CMK (cell line): ENCODE measurements around the gene PTPRQ.

Experiments used
- DNase-seq: peaks from one replicate; pipeline ENCODE4 v3.0.0-alpha.2; 2010; ENCODE audit warnings: low read depth

The PTPRQ gene

DNA sequence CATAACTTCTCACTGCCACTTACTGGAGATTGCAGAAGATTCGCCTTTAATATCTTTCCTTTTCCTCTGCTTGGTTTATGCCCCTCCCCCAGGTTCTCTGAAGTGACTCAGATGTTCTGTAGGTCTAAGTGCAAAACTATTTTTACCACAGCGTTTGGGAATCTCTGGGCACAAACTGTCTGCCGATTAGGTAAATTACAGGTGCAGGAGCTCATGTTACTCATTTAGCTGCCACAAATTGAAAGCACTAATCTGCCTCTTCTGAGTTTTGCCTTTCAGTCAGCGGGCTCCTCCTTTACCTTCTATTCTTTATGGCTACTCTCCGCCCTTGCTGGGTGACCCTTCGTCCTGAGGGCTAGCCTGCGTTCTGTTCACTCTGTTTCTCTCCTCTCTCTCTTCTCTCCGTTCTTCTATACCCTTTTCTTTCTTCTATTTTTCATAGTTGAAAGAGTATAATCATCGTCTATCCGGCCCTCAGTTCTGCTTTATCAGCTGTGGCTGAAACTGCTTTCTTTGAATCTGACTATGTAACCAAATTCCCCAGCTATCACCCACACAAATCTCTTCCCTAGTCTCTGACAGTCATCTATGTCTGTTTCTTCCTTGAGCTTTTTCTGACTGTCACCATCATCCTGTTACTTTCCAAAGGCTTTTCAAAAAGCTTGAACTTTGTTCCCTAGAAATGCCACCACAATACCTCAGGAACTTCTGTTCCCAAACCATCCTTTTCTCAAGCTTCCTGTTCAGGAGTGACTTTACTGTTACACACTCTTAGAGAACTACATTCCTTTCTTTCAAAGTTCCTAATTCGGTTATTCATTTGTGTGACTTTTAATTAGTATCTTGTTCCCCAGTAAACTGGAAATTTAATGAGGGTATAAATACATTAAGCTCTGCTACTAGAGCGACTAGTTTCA lies 259.1 kb downstream of the PTPRQ start:
- no peak for DNase-seq

DNA sequence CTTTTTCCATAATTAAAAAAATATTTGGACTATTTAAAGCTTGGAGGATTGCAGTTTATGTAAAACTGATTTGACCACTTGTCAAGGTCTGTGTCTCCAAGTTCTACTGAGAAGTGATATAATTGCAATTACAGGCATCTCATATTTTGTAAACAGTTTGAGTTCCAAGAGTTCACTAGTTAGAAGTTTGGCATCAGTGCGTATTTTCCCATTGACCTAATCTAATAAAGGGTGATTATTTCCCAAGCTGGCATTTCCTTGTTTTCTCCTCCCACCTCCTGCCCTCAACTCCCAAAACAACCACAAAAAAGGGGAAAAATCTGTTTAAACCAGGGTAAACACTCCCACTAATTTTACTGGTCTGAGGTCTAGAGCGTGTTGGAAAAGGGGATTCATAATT lies 260.4 kb downstream of the PTPRQ start:
- no peak for DNase-seq

DNA sequence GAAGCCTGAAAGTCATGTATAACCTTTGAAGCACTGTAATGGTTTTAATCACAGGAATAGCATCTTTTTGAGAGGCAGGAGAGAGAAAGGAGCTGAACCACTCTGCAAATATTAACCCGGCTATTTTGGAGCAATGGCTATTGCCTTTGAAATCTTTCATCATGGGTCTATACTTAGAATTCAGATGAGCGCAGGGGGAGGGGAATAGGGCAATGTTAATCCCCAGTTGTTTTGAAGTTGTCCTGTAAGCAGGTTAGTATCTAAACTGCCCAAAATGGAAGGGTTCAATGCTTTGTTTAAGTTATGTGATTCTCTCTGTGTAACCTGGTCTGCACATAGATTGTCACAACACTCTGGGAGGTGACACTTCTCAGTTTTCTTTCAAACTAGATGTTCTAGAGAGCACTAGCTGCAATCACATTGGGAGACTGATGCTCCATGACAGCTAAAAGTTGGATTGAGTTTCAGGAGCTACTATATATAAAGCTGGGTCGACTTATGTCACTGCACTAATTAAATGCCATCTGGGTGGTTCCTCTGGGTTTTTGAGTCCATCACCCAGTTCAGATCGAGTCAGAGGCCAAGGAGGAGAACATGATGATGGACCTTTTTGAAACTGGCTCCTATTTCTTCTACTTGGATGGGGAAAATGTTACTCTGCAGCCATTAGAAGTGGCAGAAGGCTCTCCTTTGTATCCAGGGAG lies 263.2 kb downstream of the PTPRQ start, which contains the start of gene MYF6:
Gene MYF6 (plus strand): TSS at position 509 of the 704 bp plus-strand sequence. CDS start 86 bp downstream, at position 595.
- no peak for DNase-seq

DNA sequence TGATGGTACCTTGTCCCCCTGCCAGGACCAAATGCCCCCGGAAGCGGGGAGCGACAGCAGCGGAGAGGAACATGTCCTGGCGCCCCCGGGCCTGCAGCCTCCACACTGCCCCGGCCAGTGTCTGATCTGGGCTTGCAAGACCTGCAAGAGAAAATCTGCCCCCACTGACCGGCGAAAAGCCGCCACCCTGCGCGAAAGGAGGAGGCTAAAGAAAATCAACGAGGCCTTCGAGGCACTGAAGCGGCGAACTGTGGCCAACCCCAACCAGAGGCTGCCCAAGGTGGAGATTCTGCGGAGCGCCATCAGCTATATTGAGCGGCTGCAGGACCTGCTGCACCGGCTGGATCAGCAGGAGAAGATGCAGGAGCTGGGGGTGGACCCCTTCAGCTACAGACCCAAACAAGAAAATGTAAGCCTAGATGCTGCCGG lies 263.8 kb downstream of the PTPRQ start:
- DNase-seq, result no peak

DNA sequence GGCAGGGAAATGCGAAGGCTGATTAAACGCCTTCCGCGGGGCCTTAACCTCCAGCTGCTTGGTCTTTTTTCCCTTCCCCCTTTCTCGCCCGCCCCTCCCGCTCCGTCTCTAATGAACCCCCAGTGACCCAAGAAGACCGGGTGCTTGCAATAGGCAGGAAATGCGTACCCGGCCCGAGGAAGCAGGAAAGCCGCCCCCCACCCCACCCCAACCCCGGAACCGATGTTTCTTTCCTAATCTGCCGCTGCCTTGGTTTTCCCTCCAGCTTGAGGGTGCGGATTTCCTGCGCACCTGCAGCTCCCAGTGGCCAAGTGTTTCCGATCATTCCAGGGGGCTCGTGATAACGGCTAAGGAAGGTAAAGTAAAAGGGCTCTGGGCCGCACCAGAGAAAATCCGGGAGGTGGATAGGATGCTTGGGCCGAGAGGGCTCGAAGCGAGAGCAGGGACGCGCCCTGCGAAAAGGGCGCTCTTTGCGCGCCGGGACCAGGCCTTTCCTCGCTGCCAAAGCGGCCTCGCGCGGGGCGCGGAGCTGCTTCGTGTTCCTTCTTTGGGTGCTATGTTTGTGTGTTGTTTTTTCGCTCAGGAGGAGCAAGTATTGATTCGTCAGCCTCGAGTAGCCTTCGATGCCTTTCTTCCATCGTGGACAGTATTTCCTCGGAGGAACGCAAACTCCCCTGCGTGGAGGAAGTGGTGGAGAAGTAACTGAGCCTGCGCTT lies 264.4 kb downstream of the PTPRQ start:
- DNase-seq, result no peak

DNA sequence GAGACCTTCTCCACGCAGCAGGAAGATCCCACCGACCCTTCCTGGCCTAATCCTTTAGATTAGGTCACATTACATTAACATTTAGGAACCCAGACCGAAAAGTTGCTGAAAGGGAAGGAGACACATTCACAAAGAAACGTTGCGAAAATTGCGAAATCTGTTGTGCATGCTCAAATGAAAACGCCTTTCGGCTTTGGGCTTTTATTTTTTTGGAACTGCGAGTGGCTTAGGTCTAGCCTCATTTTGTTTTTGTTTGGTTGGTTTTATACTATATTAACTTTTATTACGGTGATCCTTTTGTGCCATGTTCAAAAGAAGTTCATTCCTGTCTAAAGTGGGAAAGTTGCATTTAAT lies 264.9 kb downstream of the PTPRQ start:
- DNase-seq, result no peak

DNA sequence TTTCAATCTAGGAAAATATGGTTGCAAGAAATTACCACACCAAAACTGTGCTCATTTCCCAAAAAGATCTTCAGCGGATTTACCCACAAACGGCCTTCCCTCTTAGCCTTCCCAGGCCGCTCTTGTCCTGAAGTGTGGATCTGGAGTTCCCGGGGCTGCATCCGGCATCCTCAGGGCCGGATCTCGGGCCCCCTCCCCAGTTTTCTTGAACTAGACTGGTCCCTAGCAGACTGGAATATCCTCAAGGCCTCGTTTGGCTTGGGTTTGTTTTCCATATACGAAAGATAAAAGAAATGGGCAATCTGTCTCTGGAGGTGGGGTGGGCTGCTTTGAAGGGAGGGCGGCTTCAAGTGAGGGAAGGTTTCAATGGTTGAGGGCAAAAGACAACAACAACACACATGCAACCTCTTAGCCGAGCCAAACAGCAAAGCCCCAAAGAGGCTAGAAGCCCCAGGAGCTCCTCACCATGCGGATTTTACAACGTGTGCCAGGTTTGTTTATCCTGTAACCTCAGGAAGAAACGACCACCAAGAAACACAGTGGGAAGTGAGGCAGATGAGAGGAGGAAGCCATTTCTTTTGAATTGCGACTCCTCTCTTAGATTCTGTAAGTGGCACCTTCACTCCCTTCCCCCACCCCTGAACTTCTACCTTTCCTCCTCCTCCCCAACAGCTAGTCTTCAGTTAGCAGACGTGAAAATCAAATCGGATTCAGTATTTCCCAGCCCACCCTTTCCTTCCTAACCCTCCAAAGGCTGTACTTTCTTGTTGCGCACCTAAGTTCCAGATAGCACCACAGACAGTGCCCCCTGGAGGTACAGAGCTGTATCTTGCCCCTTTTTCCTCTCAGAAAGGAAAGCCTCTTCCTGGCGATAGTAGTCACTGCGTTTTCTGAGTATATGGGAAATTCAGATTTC lies 266.0 kb downstream of the PTPRQ start:
- DNase-seq, result no peak

DNA sequence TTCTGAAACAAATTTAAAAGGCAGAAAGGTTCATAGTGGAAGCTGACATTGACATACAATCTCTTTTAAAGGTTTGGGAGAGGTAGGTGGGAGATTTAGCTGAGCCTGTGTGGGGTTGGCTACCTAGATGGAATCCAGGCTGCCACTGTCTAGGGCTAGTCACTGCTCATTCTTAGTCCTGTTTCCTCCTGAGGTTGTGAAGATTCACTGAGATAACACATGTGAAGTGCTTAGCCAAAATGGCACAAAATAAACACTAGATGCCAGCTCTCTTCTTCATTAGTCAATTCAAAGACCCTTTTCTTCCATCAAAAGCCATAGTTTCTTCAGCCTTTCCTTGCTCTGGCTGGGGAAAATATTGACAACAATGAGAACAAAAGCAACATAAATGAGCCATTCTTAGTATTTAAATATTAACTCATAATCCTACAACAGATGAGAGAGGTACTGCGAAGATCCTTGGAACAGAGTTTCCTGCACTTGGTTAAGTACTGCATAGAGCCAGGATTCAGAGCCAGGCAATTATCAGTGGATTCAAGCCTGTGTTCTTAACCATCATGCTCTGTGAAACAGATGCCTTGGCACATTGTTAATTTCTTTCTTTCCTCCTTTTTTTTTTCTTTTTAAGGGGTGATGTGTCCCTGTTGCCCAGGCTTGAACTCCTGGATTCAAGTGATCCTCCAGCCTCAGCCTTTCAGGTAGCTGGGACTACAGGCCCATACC lies 266.9 kb downstream of the PTPRQ start:
- no peak for DNase-seq

DNA sequence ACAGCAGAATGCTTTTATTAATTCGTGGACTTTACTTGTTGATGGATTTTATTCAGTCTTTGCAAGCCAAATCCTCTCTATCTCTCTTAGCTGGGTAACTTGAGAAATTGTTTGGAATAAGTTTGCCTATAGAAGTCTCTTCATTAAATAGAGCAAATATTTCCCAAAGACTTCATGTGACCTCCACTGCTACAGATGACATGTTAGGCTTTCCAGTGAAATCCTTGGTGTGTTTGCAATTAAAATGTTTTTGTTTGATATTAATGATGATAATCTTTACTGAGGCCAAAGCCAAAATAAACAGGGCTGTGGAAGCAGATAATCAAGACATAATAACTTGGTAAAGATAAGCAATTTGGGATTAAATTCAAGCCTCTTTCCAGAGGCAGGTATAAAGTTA lies 267.8 kb downstream of the PTPRQ start:
- DNase-seq, result no peak

DNA sequence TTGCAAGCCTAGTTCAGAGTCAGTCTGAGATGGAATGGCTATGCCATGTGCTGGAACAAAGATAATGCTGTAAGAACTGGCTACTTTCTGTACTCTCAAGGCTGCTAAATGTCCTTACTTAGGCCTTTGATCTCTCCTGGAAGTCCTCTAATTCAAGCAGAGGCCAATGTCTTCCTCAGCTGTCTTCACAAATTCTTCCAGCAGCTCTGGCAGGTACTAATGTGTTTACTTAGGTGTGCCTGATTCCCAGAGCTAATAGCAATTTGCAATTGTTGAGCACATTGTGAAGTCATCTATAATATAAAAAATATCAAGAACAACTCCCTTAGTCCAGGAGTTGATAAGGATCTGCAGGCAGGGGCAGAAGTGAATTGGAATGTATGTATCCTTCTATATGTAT lies 268.8 kb downstream of the PTPRQ start:
- no peak for DNase-seq

DNA sequence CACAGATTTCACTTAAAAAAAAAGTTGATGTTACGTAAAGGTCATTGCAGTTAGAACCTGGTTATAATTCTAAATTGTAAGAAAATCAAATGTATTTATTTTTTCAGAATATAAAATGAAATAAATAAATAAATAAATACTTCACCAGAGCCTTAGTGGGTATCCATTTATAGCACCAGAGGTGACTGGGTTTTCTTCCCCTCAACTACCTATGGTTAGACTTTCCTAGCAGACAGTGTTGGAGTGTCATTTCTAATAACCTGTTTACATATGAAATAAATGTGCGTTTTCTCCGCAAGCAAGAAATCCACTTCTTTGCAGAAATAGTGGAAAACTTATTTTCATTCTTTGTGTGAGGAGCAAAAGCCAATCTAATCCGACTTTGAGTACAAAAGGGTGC lies 269.4 kb downstream of the PTPRQ start:
- no peak for DNase-seq

DNA sequence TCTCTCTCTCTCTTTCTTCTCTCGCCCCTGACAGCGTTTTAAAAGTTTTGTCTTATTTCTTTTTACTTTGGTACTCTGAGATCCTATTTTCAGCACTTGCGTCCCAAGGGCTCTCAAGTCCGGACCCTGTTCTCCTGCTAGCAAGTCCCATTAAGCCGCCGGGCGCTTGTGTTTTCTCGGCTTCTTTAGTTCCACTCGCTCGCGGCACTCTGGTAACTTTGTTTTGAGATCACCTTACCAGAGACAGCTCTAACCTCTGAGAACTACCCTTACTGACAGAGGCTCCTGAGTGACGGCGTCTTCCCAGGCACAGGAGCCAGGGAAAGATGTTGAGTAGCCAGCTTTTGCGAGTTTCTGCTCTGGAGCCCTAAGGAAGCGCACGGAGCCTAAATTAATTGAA lies 270.0 kb downstream of the PTPRQ start:
- DNase-seq, result no peak

DNA sequence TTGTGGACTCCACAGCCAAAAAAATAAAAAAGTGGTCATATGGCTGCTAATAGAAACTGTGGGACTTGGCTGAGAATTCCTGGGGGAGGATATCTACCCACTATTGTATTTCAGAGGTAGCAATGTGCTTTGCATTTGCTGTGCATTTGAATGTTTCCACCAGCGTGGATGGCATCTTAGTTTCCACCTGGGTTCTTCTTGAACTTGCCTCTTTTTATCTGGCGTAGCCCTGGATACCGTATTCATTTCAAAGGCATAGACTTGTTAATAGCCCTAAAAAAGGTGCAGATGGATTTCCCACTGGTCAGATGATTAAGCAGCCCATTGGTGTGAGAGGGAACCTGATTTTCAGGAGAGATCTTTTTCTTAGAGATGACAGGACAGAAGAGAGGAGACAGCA lies 270.8 kb downstream of the PTPRQ start:
- no peak for DNase-seq

DNA sequence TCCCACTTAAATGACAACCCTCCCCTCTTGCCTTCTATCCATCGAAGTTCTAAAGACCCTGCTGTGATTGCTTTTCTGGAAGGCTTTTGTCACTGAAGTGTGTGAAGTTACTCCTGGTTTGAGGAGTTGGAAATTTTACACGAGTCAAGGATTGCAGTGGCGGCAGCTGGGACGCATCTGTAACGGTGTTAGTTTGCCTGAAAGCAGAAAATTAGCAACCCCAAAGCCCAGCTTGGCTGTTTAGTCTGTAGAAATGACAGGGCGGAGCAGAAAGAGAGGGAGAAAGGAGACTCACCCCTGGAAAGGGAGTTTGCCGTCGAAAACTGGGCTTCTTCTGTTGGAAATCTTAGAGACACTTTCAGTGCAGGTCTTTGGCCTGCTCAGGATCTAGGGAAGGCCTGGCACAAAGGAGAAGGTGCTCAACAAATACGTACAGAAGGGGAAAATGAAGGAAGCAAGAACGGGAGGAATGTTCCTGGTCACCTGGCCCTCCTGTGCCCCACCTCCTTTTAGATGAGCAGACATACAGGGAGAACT lies 271.7 kb downstream of the PTPRQ start:
- no peak for DNase-seq

DNA sequence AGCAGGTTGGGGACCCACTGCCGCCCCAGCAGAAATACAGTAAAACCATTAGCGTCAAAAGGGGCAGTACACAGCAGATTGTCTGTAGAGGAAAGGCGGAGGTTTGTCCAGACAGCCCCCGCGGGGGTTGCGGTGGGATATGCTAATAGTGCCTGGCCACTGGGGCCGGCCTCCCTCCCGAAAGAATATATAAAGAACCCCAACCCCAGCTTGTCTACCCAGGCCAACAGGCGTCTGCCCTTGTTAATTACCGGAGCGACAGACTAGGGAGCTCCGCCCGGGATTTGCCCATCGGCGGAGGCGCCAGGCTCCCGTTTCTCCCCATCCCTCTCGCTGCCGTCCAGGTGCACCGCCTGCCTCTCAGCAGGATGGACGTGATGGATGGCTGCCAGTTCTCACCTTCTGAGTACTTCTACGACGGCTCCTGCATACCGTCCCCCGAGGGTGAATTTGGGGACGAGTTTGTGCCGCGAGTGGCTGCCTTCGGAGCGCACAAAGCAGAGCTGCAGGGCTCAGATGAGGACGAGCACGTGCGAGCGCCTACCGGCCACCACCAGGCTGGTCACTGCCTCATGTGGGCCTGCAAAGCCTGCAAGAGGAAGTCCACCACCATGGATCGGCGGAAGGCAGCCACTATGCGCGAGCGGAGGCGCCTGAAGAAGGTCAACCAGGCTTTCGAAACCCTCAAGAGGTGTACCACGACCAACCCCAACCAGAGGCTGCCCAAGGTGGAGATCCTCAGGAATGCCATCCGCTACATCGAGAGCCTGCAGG lies 272.8 kb downstream of the PTPRQ start, which contains the start of gene MYF5:
Gene MYF5 (plus strand): TSS at position 217 of the 774 bp plus-strand sequence. CDS start 152 bp downstream, at position 369.
- no peak for DNase-seq

DNA sequence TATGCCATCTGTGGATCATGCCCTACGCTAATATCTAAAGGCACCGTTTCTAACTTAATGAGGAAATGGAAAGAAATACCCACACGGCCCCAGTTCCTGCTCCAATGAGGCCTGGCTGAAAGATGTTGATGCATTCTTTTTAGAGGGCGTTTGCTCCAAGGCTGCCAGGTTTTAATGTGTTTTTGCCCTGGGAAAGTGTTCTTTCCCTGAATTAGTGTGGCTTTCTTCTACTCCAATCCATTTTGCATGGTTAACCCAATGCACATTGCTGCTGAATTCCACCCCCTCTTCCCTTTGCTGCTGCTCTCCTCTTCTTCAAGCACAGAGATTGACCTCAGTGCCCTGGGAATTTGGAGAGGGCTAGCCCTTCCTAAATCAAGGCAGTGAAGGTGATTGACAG lies 273.8 kb downstream of the PTPRQ start:
- no peak for DNase-seq

DNA sequence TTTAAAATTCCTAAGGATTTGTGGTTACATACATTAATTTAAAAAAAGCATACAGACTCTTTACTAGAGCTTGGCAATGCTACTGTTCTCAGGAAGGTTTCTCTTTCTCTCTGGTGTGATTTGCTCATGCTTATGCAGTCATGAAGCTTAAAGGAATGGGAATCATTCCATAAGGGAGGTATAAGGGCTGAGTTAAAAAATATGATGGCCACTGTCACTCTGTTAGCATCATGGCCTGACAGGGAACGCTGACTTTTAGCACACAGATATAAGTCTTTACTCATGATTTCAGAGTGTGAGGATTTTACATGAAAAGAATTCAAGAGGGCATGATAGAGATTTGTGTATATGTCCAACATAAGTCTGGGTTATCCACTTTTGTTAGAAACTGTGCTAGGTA lies 276.5 kb downstream of the PTPRQ start:
- no peak for DNase-seq

DNA sequence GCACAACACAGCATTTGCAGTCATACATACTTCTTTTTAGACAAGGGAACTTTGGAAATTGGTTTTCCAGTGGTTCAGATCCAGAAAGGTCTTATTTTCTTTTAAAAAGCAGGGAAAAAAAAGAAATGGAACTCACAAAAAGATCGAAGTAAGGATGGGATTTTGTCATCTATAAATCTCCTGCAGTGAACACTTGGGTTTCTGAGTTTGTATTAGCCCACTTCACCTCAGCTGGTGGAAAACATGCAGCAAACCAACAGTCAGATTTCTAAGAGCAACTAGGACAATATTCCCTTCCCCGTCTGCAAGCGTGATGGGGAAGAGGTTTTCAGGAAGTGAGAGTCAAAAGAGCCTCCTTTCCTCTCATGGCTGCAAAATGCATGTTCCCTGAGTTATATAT lies 277.3 kb downstream of the PTPRQ start:
- DNase-seq, result no peak
